ENCODE results near the gene NEU3. TPM values are rescaled to one million over a fixed set of nuclear protein-coding genes. Genes with fewer than 3 reads are reported as not detected.
"Not testable (repeated sequence)": the region's sequence is repeated elsewhere in the genome, so short reads cannot be mapped to it uniquely, and the experiment has no call there.

NEU3 gene
- total RNA-seq, 1 donor from 2014 or later, result 5.6 TPM

GRCh38 chr11:75047191-75047590 lies 58.5 kb downstream of the NEU3 start:
- DNase-seq (ENCODE audit: extremely low spot score in 2 of 2), result no peak
- no peaks in the 10 kb centered on the region for H3K9me3 ChIP-seq
- no peaks in the 10 kb centered on the region for H3K36me3 ChIP-seq
- intact Hi-C loops (cut with DNase I), result no loop called here
- H3K4me3 ChIP-seq, result no peak overlapping the region
- H3K27me3 ChIP-seq, result no peaks in the 10 kb centered on the region
- no peak overlapping the region for H3K27ac ChIP-seq
- no peaks in the 10 kb centered on the region for H3K4me1 ChIP-seq
- TF ChIP-seq POLR2A (IDR thresholded peaks at IDR 0.05), result no peak
- TF ChIP-seq, protein P1, sequence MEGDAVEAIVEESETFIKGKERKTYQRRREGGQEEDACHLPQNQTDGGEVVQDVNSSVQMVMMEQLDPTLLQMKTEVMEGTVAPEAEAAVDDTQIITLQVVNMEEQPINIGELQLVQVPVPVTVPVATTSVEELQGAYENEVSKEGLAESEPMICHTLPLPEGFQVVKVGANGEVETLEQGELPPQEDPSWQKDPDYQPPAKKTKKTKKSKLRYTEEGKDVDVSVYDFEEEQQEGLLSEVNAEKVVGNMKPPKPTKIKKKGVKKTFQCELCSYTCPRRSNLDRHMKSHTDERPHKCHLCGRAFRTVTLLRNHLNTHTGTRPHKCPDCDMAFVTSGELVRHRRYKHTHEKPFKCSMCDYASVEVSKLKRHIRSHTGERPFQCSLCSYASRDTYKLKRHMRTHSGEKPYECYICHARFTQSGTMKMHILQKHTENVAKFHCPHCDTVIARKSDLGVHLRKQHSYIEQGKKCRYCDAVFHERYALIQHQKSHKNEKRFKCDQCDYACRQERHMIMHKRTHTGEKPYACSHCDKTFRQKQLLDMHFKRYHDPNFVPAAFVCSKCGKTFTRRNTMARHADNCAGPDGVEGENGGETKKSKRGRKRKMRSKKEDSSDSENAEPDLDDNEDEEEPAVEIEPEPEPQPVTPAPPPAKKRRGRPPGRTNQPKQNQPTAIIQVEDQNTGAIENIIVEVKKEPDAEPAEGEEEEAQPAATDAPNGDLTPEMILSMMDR (IDR thresholded peaks at IDR 0.05), result no peak
- no peak for TF ChIP-seq POLR2AphosphoS5 (IDR thresholded peaks at IDR 0.05; ENCODE audit: insufficient read depth in 1 of 2, low read depth in 1 of 2)

GRCh38 chr11:75049501-75050266 lies 61.0 kb downstream of the NEU3 start:
- H3K4me3 ChIP-seq; H3K27me3 ChIP-seq; DNase-seq (ENCODE audit: extremely low spot score in 2 of 2); H3K4me1 ChIP-seq; H3K27ac ChIP-seq; H3K9me3 ChIP-seq; intact Hi-C loops (cut with DNase I); H3K36me3 ChIP-seq: not testable (repeated sequence)

- Histone ChIP-seq H3K4me1 (no peaks in the 10 kb centered on the region), H3K9me3 (no peaks in the 10 kb centered on the region), H3K4me3 (no peak overlapping the region), H3K27me3 (no peaks in the 10 kb centered on the region), H3K36me3 (no peaks in the 10 kb centered on the region), H3K27ac (no peak overlapping the region)
- intact Hi-C loops (cut with DNase I), result no loop called here
- TF ChIP-seq POLR2A (IDR thresholded peaks at IDR 0.05) (no peak), POLR2AphosphoS5 (IDR thresholded peaks at IDR 0.05; ENCODE audit: insufficient read depth in 1 of 2, low read depth in 1 of 2) (no peak)
- TF ChIP-seq, protein P1 (IDR thresholded peaks at IDR 0.05), result no peak
- DNase-seq (ENCODE audit: extremely low spot score in 2 of 2), result no peak
These were observed 61.8 kb downstream of the NEU3 start for GRCh38 chr11:75050516-75050915.

- Histone ChIP-seq H3K27me3 (no peaks in the 10 kb centered on the region), H3K4me1 (no peaks in the 10 kb centered on the region), H3K27ac (no peak overlapping the region), H3K9me3 (no peaks in the 10 kb centered on the region), H3K4me3 (no peak overlapping the region), H3K36me3 (no peaks in the 10 kb centered on the region)
- TF ChIP-seq POLR2A (IDR thresholded peaks at IDR 0.05) (no peak), POLR2AphosphoS5 (IDR thresholded peaks at IDR 0.05; ENCODE audit: insufficient read depth in 1 of 2, low read depth in 1 of 2) (no peak)
- TF ChIP-seq, protein P1 (IDR thresholded peaks at IDR 0.05), result no peak
- DNase-seq (ENCODE audit: extremely low spot score in 2 of 2), result no peak
- intact Hi-C loops (cut with DNase I), result no loop called here
These were observed 62.3 kb downstream of the NEU3 start for GRCh38 chr11:75051043-75051442.

DNA sequence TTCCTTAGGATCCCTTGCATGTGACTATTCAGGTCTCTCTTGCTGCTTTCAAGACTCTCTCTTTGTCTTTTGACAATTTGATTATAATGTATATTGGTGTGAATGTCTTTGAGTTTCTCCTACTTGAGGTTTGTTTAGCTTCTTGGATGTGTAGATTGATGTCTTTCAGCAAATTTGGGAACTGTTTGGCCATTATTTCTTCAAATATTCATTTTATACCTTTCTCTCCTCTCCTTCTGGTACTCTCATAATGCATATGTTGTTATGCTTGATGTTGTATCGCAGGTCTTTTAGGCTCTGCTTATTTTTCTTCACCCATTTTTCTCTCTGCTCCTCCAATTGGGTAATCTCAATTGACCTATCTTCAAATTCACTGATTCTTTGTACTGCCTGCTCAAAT lies 63.7 kb downstream of the NEU3 start:
- no peaks in the 10 kb centered on the region for H3K27me3 ChIP-seq
- intact Hi-C loops (cut with DNase I), result no loop called here

More for the DNA sequence above, 63.7 kb downstream of the NEU3 start:
- Histone ChIP-seq H3K4me1 (no peaks in the 10 kb centered on the region), H3K4me3 (no peak overlapping the region), H3K9me3 (no peaks in the 10 kb centered on the region), H3K27ac (no peak overlapping the region), H3K36me3 (no peaks in the 10 kb centered on the region)
- TF ChIP-seq POLR2A (IDR thresholded peaks at IDR 0.05) (no peak), POLR2AphosphoS5 (IDR thresholded peaks at IDR 0.05; ENCODE audit: insufficient read depth in 1 of 2, low read depth in 1 of 2) (no peak)
- TF ChIP-seq, protein P1 (IDR thresholded peaks at IDR 0.05), result no peak
- DNase-seq (ENCODE audit: extremely low spot score in 2 of 2), result no peak

All from vagina (tissue), 2 donors.